Measurements from ENCODE around the gene TPX2. TPM values are rescaled to one million over a fixed set of nuclear protein-coding genes. Genes with fewer than 3 reads are reported as not detected.
"Not testable (repeated sequence)": the region's sequence is repeated elsewhere in the genome, so short reads cannot be mapped to it uniquely, and the experiment has no call there.

The TPX2 gene
- total and polyA plus RNA-seq, 3 donors from 2014 or later, result 39.7 to 74.6 (median 52.5) TPM

GRCh38 chr20:31827059-31827458 lies 88.0 kb downstream of the TPX2 start:
- no peak for DNase-seq
- intact Hi-C loops (cut with DNase I; ENCODE audit: low total_unique reads), result loop anchor here (10.0 kb wide), 1 partner anchor 128 kb away; the partner anchor contains the start of gene PDRG1

DNA sequence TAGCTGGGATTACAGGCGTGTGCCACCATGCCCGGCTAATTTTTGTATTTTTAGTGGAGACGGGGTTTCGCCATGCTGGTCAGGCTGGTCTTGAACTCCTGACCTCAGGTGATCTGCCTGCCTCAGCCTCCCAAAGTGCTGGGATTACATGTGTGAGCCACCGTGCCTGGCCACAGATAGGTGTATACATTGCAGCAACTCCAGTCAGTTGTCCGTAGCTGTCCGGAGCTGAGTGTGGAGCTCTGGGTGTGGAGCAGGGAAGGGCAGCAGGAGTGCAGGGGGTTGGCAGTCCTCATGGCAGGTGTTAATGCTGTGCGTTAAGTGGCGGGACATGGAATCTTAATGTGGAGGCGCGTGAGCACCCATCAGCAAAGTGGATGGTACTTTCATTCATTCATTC lies 88.9 kb downstream of the TPX2 start:
- H3K9me3 ChIP-seq; H3K4me1 ChIP-seq; DNase-seq; H3K4me3 ChIP-seq; H3K36me3 ChIP-seq (ENCODE audit: low read depth, missing control alignments); H3K27me3 ChIP-seq; H3K27ac ChIP-seq: not testable (repeated sequence)
- intact Hi-C loops (cut with DNase I; ENCODE audit: low total_unique reads), result loop anchor here (10.0 kb wide), 1 partner anchor 127 kb away; the partner anchor contains the start of gene PDRG1
- 94 to 97% methylated on average over 11 of the region's 11 CpGs for WGBS, 2 donors

More at GRCh38 chr20:31827059-31827458, 88.0 kb downstream of the TPX2 start:
- Histone ChIP-seq H3K27me3 (no peaks in the 10 kb centered on the region), H3K9me3 (no peaks in the 10 kb centered on the region), H3K36me3 (ENCODE audit: low read depth, missing control alignments) (no peaks in the 10 kb centered on the region), H3K27ac (no peak overlapping the region), H3K4me3 (no peak overlapping the region), H3K4me1 (peaks cover 10% of the 10 kb centered on the region)
- 85 to 89% methylated on average over 2 of the region's 2 CpGs for WGBS, 2 donors
- TF ChIP-seq POLR2A (IDR thresholded peaks at IDR 0.05), result no peak
- TF ChIP-seq, protein P1, sequence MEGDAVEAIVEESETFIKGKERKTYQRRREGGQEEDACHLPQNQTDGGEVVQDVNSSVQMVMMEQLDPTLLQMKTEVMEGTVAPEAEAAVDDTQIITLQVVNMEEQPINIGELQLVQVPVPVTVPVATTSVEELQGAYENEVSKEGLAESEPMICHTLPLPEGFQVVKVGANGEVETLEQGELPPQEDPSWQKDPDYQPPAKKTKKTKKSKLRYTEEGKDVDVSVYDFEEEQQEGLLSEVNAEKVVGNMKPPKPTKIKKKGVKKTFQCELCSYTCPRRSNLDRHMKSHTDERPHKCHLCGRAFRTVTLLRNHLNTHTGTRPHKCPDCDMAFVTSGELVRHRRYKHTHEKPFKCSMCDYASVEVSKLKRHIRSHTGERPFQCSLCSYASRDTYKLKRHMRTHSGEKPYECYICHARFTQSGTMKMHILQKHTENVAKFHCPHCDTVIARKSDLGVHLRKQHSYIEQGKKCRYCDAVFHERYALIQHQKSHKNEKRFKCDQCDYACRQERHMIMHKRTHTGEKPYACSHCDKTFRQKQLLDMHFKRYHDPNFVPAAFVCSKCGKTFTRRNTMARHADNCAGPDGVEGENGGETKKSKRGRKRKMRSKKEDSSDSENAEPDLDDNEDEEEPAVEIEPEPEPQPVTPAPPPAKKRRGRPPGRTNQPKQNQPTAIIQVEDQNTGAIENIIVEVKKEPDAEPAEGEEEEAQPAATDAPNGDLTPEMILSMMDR (IDR thresholded peaks at IDR 0.05), result no peak

DNA sequence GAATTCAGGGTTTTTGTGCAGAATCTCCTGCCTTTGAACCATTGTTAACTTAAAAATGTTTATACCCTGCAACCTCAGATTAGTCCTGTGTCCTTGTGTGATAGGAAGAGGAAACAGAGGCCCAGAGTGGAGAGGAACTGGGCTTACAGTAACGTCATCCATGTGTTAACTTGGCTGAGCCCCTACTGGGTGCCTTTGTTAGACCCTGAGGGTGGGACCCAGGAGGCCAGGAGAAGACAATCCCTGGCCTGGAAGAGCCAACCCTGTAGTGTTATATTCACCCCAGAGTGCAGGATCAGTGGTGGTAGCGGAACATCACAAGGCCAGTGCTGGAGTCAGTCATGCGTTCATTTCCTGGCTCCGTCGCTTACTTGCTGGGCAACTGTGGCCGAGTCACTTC lies 90.6 kb downstream of the TPX2 start:
- Histone ChIP-seq H3K4me1 (peaks cover 10% of the 10 kb centered on the region), H3K36me3 (ENCODE audit: low read depth, missing control alignments) (no peaks in the 10 kb centered on the region), H3K27me3 (no peaks in the 10 kb centered on the region), H3K9me3 (no peaks in the 10 kb centered on the region), H3K27ac (no peak overlapping the region), H3K4me3 (no peak overlapping the region)
- TF ChIP-seq, protein P1 (IDR thresholded peaks at IDR 0.05), result no peak
- TF ChIP-seq POLR2A (IDR thresholded peaks at IDR 0.05), result no peak
- 90 to 92% methylated on average over 6 of the region's 6 CpGs for WGBS, 2 donors
- intact Hi-C loops (cut with DNase I; ENCODE audit: low total_unique reads), result loop anchor here (10.0 kb wide), 1 partner anchor 125 kb away; the partner anchor contains the start of gene PDRG1
- no peak for DNase-seq

DNA sequence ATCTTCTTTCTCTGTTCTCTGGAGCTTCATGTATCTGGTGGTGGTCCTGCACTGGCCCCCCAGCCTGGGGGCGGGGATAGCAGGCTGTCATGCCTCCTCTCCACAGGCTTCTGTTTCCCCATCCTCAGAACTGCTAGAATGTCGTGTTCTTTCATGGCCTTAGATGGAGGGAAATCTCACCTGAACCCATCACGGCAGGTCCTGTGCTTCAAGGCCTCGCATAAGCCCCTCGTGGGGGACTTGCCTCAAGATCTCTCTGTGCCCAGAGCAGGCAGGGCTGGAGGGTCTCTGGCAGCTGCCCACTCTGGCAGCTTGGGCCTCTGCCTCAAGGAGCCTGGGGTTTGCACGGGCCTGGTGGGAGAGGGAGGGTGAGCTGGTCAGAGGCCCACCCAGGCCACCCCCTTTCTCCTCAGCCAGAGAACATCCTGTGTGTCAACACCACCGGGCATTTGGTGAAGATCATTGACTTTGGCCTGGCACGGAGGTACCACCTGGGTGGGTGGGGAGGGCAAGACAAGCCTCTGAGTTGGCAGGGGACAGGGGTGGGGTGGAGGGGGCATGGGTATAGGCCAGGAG lies 91.4 kb downstream of the TPX2 start:
- H3K27me3 ChIP-seq, result no peaks in the 10 kb centered on the region
- no peak for DNase-seq
- no peak overlapping the region for H3K4me3 ChIP-seq
- no peaks in the 10 kb centered on the region for H3K36me3 ChIP-seq (ENCODE audit: low read depth, missing control alignments)
- 82% methylated on average over 8 of the region's 8 CpGs for WGBS, 2 donors
- H3K9me3 ChIP-seq, result no peaks in the 10 kb centered on the region
- intact Hi-C loops (cut with DNase I; ENCODE audit: low total_unique reads), result no loop called here
- no peak overlapping the region for H3K27ac ChIP-seq
- TF ChIP-seq, protein P1 (IDR thresholded peaks at IDR 0.05), result no peak
- TF ChIP-seq POLR2A (IDR thresholded peaks at IDR 0.05), result no peak
- peaks cover 14% of the 10 kb centered on the region for H3K4me1 ChIP-seq

GRCh38 chr20:31831211-31831610 lies 92.1 kb downstream of the TPX2 start:
- no peaks in the 10 kb centered on the region for H3K36me3 ChIP-seq (ENCODE audit: low read depth, missing control alignments)
- intact Hi-C loops (cut with DNase I; ENCODE audit: low total_unique reads), result no loop called here
- no peak overlapping the region for H3K4me3 ChIP-seq
- WGBS, 2 donors, result 87 to 94% methylated on average over 6 of the region's 6 CpGs
- H3K27me3 ChIP-seq, result no peaks in the 10 kb centered on the region
- no peaks in the 10 kb centered on the region for H3K9me3 ChIP-seq
- no peak for DNase-seq
- H3K27ac ChIP-seq, result no peak overlapping the region
- peaks cover 21% of the 10 kb centered on the region for H3K4me1 ChIP-seq
- TF ChIP-seq POLR2A (IDR thresholded peaks at IDR 0.05), result no peak
- TF ChIP-seq, protein P1 (IDR thresholded peaks at IDR 0.05), result no peak
